PFSK-1 (cell line): Measurements from ENCODE around the gene EFEMP1.

Source experiments
- FOXP2 ChIP-seq: optimal IDR thresholded peaks from 2 replicates; pipeline ENCODE3; 2011; ENCODE audit warnings: borderline replicate concordance, control low read depth, inconsistent platforms; ENCODE audit not compliant: insufficient read depth; ENCODE audit errors: extremely low read length, extremely low read depth
- POLR2AphosphoS5 ChIP-seq: IDR thresholded peaks from 2 replicates; pipeline ENCODE4 v1.6.1; 2012; ENCODE audit warnings: low read depth, mild to moderate bottlenecking, control low read depth, low read length, moderate library complexity
- SIN3A ChIP-seq: IDR thresholded peaks from 2 replicates; pipeline ENCODE4 v1.6.1; 2012; ENCODE audit warnings: mild to moderate bottlenecking, low read length, moderate library complexity, borderline replicate concordance; ENCODE audit not compliant: insufficient read depth
- TAF1 ChIP-seq: IDR thresholded peaks from 2 replicates; pipeline ENCODE4 v1.6.1; 2012; ENCODE audit warnings: low read length, control low read depth, borderline replicate concordance; ENCODE audit not compliant: insufficient read depth
- TF ChIP-seq, protein P1 (sequence below), 2 experiments: IDR thresholded peaks; 2 replicates each; pipeline versions ENCODE4 v1.6.1 to v1.8.0; 2011 to 2012; ENCODE audit warnings: low read depth in 2 of 2, low read length in 2 of 2, control low read depth in 1 of 2, inconsistent platforms in 1 of 2, mild to moderate bottlenecking in 1 of 2, moderate library complexity in 1 of 2; ENCODE audit not compliant: insufficient read depth in 1 of 2

DNA sequence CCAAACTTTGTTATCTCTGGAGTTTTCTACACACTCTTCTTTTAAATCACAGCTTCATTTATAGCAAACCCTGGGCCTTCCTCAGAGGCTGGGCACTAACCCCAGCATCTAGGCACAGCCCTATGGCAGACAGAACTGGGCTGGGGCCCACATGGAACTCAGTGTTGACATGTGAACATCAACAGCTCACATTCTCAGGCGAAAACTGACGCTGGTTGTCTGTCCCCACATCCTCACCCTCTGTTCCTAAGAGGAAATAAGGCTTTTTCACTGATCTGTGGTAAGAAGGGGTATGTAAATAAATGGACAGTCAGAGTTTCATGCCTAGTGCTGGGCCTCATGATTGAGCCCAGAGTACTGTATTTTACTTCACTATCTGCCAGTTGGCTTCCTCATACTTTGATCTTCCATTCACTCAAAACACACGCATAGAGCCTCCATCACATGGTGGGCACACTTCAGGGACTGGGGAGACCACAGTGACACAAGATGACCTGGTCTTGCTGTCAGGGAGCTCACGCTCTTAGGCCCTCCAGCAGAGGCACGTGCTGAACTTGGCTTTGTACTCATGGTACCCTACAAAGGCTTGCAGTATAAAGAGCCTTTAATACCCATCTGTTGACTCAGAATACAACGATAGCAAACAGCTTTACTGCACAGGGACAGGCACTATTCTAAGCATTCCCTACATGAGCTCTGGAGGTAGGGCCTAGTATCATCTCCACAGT is 43.0 kb downstream of the EFEMP1 start:
- TF ChIP-seq, protein P1, sequence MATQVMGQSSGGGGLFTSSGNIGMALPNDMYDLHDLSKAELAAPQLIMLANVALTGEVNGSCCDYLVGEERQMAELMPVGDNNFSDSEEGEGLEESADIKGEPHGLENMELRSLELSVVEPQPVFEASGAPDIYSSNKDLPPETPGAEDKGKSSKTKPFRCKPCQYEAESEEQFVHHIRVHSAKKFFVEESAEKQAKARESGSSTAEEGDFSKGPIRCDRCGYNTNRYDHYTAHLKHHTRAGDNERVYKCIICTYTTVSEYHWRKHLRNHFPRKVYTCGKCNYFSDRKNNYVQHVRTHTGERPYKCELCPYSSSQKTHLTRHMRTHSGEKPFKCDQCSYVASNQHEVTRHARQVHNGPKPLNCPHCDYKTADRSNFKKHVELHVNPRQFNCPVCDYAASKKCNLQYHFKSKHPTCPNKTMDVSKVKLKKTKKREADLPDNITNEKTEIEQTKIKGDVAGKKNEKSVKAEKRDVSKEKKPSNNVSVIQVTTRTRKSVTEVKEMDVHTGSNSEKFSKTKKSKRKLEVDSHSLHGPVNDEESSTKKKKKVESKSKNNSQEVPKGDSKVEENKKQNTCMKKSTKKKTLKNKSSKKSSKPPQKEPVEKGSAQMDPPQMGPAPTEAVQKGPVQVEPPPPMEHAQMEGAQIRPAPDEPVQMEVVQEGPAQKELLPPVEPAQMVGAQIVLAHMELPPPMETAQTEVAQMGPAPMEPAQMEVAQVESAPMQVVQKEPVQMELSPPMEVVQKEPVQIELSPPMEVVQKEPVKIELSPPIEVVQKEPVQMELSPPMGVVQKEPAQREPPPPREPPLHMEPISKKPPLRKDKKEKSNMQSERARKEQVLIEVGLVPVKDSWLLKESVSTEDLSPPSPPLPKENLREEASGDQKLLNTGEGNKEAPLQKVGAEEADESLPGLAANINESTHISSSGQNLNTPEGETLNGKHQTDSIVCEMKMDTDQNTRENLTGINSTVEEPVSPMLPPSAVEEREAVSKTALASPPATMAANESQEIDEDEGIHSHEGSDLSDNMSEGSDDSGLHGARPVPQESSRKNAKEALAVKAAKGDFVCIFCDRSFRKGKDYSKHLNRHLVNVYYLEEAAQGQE (IDR thresholded peaks at IDR 0.05; ENCODE audit: insufficient read depth in 1 of 2, low read depth in 2 of 2, low read length in 2 of 2), result no peak
- TF ChIP-seq POLR2AphosphoS5 (no peak), TAF1 (no peak), FOXP2 (no peak), SIN3A (no peak)
